Dermis microvascular lymphatic vessel endothelial cell (primary cell): ENCODE data around the gene NSUN7. TPM values are rescaled to one million over a fixed set of nuclear protein-coding genes. Genes with fewer than 3 reads are reported as not detected.

ENCODE experiments used
- DNase-seq, 2 donors: peaks; one replicate each; pipeline versions ENCODE4 v3.0.0 to v3.0.0-alpha.2; 2010; ENCODE audit warnings: low read depth in 2 of 2
- total RNA-seq: library from RNA; depleted of rRNA; stranded (reverse); fragments of >200 nt; gene quantifications from 2 replicates; pipeline ENCODE4 v1.2.1, GENCODE V29; 2014

The NSUN7 gene
- total RNA-seq, 1 donor from 2014 or later, result under 0.01 TPM

GRCh38 chr4:40845154-40845835 lies 95.5 kb downstream of the NSUN7 start:
- peak; percentile 33 to 46 for DNase-seq

GRCh38 chr4:40846532-40846931 lies 96.8 kb downstream of the NSUN7 start:
- DNase-seq, result no peak

GRCh38 chr4:40848251-40848650 lies 98.5 kb downstream of the NSUN7 start:
- DNase-seq, result no peak

GRCh38 chr4:40848940-40849339 lies 99.2 kb downstream of the NSUN7 start:
- peak in 1 of 2 donors; percentile 66 for DNase-seq

GRCh38 chr4:40850496-40850895 lies 100.7 kb downstream of the NSUN7 start:
- no peak for DNase-seq

- DNase-seq, result no peak
These were observed 106.6 kb downstream of the NSUN7 start for GRCh38 chr4:40856277-40856839.

GRCh38 chr4:40856840-40857362 lies 107.1 kb downstream of the NSUN7 start:
- peak in 1 of 2 donors; percentile 65 for DNase-seq

GRCh38 chr4:40857956-40858355 lies 108.2 kb downstream of the NSUN7 start:
- DNase-seq, result no peak

GRCh38 chr4:40858962-40859361 lies 109.2 kb downstream of the NSUN7 start:
- DNase-seq, result no peak

Other genes starting within 250 kb of the NSUN7 start
- gene RBM47, start 120.1 kb upstream of the NSUN7 start, total RNA-seq, result under 0.01 and 0.13 TPM in 2 replicates